GM19328 (cell line): Measurements from ENCODE around the gene TMEM259.

ENCODE experiments used
- ATAC-seq: cut with Tn5 transposase; IDR thresholded peaks from one replicate; pipeline ENCODE4 v1.9.1; 2021; ENCODE audit warnings: mild to moderate bottlenecking, moderate library complexity; ENCODE audit not compliant: unreplicated experiment

Gene TMEM259

DNA sequence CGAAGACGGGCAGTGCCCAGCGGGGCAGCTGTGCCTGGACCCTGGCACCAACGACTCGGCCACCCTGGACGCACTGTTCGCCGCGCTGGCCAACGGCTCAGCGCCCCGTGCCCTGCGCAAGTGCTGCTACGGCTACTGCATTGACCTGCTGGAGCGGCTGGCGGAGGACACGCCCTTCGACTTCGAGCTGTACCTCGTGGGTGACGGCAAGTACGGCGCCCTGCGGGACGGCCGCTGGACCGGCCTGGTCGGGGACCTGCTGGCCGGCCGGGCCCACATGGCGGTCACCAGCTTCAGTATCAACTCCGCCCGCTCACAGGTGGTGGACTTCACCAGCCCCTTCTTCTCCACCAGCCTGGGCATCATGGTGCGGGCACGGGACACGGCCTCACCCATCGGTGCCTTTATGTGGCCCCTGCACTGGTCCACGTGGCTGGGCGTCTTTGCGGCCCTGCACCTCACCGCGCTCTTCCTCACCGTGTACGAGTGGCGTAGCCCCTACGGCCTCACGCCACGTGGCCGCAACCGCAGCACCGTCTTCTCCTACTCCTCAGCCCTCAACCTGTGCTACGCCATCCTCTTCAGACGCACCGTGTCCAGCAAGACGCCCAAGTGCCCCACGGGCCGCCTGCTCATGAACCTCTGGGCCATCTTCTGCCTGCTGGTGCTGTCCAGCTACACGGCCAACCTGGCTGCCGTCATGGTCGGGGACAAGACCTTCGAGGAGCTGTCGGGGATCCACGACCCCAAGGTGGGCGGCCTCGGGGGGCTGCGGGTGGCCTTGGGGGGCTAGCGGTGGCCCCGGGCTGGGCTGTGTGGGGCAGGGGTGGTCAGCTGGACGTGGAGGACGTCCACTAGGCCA is 15.9 kb downstream of the TMEM259 start:
- ATAC-seq = no peak

DNA sequence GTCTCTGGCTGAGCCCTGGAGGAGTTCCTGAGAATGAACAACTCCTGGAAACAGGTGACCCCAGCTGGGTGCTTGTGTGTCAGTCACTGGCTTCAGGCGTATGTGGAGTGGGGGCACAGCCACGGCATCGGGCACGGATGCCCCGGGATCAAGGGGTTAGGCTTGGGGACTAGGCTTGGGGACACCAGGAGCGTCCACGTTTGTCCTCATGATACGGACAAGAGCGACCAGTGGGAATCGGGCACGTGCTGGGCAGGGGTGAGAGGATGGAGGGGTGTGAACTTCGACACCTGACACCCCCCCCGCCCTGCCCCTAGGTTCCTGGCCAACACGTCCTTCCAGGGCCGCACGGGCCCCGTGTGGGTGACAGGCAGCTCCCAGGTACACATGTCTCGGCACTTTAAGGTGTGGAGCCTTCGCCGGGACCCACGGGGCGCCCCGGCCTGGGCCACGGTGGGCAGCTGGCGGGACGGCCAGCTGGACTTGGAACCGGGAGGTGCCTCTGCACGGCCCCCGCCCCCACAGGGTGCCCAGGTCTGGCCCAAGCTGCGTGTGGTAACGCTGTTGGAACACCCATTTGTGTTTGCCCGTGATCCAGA is 16.6 kb downstream of the TMEM259 start:
- no peak for ATAC-seq

DNA sequence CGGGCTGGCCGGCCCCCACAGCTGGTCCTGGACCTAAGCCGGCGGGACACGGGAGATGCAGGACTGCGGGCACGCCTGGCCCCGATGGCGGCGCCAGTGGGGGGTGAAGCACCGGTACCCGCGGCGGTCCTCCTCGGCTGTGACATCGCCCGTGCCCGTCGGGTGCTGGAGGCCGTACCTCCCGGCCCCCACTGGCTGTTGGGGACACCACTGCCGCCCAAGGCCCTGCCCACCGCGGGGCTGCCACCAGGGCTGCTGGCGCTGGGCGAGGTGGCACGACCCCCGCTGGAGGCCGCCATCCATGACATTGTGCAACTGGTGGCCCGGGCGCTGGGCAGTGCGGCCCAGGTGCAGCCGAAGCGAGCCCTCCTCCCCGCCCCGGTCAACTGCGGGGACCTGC is 17.6 kb downstream of the TMEM259 start:
- ATAC-seq = no peak

DNA sequence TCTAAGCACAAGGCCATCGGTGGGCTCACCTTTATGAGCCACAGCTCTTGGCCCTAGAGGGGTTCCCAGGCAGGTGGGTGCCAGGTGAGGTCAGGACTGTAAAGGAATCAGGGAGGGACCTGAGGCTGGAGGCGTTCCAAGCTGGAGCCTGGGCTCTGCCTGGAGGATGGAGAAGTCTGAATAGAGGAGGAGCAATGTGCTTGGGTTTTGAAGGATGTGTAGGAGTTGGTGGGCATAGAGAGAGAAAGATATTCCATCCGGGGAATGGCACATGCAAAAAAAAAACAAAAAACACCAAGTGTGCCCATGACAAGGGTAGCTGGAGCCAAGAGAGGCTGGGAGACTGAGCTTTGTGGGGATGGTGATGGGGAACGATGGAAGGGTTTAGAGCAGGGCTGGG is 18.3 kb downstream of the TMEM259 start:
- no peak for ATAC-seq

DNA sequence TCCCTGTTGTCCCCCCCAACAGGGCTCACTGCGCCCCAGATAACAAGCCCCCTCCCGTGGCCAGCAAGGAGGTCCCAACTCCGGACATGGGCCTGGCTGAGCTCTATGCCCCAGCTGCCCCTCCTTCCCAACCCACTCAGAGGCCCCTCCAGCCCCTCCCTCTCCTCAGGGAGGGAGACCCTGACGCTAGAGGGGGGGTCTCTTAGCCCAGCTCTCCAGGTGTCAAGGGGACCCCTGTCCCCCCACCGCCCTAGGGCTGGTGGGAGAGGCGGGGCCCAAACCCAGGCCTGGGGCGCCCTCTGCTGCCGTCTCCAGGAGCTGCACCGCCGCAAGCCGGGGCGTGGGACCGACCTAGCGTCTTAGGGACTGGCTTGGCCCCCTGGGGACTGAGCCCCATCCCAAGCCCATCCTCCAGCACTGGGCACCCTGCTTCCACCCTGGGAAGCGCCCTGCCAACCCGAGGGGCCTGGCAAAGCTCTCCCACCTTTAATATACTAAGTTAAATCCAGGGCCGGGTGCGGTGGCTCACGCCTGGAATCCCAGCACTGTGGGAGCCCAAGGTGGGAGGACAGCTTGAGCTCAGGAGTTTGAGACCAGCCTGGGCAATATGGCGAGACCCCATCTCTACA is 19.3 kb downstream of the TMEM259 start:
- no peak for ATAC-seq

DNA sequence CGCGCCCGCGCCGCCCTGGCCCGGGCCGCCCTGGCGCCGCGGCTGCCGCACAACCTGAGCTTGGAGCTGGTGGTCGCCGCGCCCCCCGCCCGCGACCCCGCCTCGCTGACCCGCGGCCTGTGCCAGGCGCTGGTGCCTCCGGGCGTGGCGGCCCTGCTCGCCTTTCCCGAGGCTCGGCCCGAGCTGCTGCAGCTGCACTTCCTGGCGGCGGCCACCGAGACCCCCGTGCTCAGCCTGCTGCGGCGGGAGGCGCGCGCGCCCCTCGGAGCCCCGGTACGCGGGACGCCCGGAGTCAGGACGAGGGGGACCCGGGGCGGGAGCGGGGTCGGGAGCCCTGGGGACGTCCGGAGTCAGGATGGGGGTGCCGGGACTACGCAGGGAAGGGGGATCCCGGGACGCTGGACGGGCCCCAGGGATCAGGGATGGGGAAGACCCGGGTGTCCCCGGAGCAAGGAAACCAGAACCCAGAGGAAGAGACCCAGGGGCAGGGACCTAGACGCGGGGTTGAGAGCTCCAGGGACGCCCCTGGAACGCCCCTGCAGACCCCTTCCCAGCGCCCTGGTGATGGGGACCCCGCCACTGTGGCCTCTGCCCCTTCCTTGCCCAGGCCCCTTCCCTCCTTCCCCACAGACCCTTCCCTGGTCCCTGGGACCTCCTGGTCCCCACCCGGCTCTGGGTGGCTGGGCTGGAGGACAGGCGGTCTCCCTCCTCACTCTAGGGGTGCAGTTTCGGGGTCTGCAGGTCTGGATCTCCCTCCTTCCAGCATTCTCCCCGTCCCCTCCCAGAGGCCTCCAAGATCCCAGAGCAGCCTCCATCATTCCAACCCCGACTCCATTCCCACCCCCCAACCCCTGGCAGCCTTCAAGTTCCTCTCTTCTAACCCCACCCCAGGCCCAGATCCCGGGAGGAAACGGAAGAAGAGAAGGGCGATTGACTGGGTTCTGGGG is 20.1 kb downstream of the TMEM259 start:
- ATAC-seq = no peak

DNA sequence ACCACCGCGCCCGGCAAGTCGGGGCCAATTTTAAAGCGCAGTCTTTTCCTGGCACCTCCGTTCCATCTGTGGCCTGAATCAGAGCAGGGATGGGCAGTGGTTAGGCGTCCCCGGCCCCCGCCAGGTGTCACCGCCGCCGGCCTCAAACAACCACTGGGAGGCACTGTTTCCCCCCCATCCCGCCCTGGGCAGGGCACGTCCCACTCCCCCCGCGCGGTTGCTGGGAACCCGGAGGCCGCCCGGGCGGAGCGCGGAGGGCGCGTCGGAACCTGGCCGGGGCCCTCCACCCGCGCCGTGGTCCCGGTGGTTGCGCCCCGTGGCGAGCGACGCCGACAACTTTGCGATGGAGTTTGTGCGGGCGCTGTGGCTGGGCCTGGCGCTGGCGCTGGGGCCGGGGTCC is 20.8 kb downstream of the TMEM259 start, which contains the start of gene GRIN3B:
TSS of gene GRIN3B (plus strand) at position 325 of the 400 bp plus-strand sequence. CDS start at position 344, 19 bp downstream.
- ATAC-seq = no peak

DNA sequence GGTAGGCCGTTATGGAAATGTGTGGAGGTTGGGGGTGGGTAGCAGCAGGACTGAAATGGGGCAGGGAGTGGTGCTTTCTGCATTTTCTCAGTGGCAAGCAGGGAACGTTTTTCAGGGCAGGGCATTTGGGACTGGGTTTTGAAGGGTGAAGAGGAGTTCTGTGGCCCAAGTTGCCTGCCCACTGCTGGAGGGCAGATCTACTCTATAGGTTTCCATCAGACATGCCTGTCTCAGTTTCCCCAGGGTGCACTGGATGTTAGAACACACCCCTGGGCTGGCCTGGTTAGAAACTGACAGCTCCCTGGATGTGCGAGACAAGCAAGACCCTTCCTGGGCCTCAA is 21.6 kb downstream of the TMEM259 start:
- ATAC-seq = no peak

DNA sequence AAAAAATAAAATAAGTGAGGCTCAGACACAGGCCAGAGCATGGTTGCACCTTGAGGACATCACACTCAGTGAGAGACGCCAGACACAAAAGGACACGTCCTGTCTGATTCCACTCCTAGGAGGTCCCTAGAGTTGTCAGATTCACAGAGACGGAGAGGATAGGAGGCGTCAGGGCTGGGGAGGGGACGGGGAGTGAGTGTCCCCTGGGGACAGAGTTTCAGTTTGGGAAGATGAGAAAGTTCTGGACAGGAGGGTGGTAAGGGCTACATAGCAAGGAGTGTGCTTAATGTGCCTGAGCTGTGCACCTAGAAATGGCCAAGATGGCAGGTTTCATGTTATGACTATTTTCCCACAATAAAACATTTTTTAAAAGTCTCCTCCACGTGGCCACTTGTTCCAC is 22.9 kb downstream of the TMEM259 start:
- no peak for ATAC-seq

DNA sequence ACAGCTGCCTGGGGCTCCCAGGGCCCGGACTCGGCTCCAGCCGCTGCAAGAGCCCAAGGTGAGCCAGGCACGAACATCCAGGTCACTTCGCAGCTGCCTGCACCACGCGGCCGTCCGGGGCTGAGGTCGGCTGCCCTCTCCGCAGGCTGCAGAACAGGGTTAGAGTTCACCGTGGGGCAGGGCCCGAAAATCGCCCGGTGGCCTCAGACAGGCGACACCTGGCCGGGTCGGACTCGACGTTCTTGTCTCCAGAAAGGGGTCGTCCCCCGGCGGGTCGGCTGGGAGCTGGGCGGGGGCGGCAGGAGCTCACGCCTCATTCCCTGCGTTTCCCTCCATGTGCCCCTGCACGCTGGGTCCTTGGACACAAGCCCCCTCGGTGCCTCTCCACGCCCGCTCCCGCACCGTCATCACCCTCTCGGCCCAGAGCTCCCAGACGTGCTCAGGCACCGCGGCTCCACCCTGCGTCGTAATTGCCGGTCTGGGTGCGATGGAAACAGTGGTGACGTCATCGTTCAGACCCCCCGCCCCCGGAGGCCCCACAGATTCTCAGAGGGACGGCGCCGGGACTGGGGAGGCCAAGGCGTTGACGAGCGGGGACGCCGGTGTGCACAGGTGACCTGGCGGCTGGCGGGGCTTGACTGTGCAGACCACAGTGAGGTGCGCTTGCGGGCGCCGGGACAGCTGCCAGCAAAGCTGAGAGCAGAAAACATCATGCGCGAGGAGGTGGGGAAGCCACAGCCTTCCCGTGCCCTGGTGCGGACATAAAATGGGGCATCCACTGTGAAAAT is 24.7 kb downstream of the TMEM259 start:
- ATAC-seq = no peak

DNA sequence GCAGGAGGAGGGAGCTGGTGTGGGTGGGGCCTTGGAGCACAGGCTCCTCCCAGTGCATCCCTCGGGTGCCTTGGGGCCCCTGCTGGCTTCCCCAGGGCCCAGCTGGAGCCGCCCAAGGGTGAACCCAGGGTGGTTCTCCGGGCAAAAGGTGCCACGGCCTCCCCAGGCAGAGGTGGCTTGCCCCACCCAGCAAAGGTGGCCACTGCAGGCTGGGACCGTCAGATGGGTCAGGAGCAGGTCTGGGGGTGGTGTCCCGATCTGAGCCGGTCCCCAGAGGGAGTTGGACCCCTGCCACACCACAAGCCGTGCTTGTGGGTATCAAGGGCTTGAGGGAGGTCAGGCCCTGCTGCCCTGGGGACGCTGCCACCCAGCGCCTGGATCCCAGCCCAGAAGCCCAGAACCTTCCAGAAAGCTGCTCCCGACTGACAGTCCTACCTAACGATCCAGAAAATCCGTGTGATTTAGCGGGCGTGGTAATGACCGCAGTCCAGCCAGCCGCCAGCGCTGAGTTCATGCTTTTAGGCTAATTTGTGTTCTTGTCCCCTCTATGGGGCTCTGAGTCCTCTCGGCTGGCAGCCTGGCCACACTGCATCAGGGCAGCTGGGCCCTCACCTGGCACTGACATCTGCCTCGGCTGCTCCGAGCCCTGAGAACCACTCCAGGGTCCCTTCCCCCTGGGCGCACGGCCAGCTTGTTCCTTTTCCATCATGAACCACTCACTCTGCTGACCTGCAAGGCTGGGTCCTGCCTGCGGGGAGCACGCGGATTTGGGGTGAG is 25.7 kb downstream of the TMEM259 start:
- ATAC-seq = no peak

DNA sequence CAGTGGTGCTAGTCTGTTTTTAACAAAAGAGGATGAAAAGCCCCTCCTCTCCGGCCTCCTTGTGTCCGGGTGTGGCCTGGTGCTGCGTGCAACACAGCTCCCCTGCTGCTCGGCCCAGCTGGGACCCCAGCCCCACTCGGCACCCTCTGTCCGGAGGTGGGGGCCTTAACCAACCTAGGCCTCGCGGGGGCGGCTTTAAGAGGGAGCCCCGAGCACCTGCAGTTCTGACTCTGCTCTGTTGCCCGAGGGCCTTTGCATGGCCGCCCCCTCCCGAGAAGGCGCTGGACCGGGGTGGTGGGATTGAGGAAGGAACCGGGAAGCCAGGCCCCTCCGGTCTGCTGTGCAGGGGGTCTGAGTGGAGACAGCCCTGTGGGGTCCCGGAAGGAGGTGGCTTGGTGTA is 26.4 kb downstream of the TMEM259 start:
- no peak for ATAC-seq

DNA sequence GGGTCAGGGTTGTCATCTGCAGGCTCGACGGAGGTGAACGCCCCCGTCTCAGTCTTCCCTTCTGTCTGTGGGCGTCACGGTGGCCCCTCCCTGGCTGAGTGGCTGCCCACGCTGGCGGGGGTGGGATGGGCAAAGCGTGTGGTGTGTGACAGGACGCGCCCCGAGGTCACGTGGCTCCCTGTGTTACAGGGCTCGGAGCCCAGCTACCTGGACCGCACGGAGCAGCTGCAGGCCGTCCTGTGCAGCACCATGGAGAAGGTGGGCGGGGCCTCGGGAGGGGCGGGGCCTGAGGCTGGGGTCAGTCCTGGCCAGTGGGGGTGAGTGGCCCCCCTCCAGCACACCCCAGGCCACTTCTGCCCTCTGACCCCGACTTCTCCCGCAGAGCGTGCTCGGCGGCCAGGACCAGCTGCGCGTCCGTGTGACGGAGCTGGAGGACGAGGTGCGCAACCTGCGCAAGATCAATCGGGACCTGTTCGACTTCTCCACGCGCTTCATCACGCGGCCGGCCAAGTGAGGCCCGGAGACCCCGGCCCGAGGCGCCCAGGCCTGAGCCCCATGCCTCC is 27.0 kb downstream of the TMEM259 start:
- ATAC-seq = no peak

DNA sequence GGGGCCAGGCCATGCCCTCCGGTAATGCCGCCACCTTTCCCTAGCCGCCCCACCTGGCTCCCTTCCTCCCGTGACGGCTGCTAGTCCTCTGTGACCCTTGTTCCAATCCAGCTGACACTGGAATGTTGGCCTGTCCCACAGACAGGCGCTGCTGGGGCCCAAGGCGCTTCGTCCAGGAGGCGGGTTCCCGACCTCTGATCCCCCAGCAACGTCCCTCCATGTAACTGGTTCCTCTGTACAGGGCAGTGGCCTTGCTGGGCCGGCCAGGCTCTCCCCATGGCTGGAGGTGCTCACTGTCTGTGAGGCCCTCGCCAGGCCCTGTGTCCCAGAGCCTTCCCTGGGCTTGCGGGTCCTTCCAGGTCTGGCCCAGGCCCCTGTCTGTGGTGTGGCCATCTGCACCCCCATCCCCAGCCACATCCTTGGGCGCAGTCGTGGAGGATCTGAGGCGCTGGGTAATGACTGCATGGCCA is 27.5 kb downstream of the TMEM259 start:
- no peak for ATAC-seq

DNA sequence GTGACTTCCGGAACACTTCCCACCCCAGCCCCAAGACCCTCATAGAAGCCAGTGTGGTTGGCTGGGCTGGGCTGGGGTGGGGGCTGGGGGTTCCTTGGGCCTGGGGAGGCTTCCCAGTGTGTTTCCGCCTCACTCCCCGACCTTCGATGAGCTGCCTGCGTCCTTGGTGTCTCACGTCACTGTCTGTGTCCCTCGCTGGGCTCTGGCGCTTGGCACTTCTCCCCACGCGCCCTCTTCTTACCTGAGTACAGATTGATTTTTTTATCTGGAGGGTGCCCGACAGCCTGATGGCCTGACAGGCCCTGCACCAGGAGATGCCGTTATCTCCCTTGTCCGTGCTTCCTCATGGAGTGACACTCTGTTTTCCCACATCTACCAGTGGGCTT is 28.3 kb downstream of the TMEM259 start:
- ATAC-seq = no peak

DNA sequence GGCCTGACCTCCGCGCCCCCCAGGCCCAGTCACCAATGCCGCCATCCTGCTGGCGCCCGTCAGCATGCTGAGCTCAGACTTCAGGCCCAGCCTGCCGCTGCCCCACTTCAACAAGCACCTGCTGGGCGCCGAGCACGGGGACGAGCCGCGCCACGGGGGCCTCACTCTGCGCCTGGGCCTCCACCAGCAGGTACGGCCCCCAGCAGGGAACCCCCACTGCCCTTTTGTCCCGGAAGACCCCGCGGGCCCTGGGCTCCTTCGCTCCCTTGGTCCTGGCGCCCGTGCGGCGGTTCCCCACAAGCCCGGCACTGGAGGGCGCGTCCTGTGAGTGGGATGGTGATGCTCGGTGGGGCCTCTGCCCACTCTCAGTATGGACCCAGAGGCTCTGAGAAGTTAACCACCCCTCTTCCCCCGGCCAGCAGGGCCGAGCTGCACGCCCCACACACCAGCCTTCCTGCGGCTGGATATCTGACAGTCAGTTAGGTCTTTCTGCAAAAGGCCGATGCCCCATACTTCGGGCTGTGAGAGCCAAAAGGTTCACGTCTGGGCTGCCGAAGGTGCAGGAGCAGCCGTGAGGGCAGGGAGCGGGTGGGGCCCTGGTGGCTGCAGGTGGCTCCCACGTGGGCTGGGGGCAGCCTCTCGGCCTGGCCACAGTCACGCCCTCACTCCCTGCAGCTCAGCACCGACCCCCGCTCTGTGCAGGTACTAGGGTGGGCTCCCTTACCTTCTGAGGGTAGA is 28.8 kb downstream of the TMEM259 start:
- ATAC-seq = no peak

DNA sequence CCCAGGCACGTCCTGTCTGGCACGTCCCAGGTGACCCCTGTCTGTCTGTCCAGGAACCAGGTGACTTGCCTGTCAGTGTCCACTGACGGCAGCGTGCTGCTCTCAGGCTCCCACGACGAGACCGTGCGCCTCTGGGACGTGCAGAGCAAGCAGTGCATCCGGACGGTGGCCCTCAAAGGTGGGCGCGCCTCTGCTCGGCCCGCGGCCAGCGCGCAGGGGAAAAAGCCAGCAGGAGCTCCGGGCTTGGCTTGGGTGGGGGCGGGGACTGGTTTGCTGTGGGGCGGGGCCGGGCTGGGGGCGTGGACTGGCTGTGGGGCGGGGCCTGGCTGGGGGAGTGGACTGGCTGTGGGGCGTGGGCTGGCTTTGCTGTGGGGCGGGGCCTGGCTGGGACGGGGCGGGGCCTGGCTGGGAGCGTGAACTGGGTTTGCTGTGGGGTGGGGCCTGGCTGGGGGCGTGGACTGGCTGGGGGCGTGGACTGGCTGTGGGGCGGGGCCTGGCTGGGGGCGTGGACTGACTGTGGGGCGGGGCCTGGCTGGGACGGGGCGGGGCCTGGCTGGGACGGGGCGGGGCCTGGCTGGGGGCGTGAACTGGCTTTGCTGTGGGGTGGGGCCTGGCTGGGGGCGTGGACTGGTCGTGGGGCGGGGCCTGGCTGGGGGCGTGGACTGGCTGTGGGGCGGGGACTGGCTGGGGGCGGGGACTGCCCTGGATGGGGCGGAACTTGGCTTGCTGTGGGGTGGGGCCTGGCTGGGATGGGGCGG is 29.6 kb downstream of the TMEM259 start:
- ATAC-seq = no peak

DNA sequence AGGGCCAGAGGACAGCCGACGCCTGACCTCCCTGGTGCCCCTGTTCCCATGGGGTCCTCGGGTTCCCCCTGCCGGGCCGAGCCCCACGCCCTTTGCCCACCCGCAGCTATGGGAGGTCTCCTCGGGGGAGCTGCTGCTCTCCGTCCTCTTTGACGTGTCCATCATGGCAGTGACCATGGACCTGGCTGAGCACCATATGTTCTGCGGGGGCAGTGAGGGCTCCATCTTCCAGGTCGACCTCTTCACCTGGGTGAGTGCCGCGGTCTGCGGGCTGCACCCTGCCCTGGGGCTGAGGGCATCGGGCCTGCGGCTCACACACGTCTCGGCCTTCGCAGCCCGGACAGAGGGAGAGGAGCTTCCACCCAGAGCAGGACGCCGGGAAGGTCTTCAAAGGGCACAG is 30.2 kb downstream of the TMEM259 start:
- no peak for ATAC-seq
